Measurements from ENCODE around the gene ABHD10.
A peak's percentile ranks its signal among the peaks of the same experiment; 100 is the strongest.

ABHD10 gene

GRCh38 chr3:111954228-111954990, 24.4 kb upstream of the ABHD10 start:
- no peaks in the 10 kb centered on the region for H3K4me1 Mint-ChIP-seq (ENCODE audit: low read depth)
- H3K27ac Mint-ChIP-seq = no peak overlapping the region
- no peaks in the 10 kb centered on the region for H3K36me3 Mint-ChIP-seq (ENCODE audit: low read depth)
- no peaks in the 10 kb centered on the region for H3K9me3 Mint-ChIP-seq
- H3K4me3 Mint-ChIP-seq = no peak overlapping the region
- H3K27me3 Mint-ChIP-seq = no peaks in the 10 kb centered on the region

- Mint-ChIP-seq H3K4me3 (no peak overlapping the region), H3K9me3 (no peaks in the 10 kb centered on the region), H3K4me1 (ENCODE audit: low read depth) (no peaks in the 10 kb centered on the region), H3K27me3 (no peaks in the 10 kb centered on the region), H3K36me3 (ENCODE audit: low read depth) (no peaks in the 10 kb centered on the region), H3K27ac (no peak overlapping the region)
Measured at GRCh38 chr3:111955876-111956275, 22.9 kb upstream of the ABHD10 start.

GRCh38 chr3:111956449-111956848, 22.4 kb upstream of the ABHD10 start:
- Mint-ChIP-seq H3K36me3 (ENCODE audit: low read depth) (no peaks in the 10 kb centered on the region), H3K27me3 (no peaks in the 10 kb centered on the region), H3K27ac (no peak overlapping the region), H3K4me3 (no peak overlapping the region), H3K9me3 (no peaks in the 10 kb centered on the region), H3K4me1 (ENCODE audit: low read depth) (no peaks in the 10 kb centered on the region)

- Mint-ChIP-seq H3K9me3 (no peaks in the 10 kb centered on the region), H3K27me3 (no peaks in the 10 kb centered on the region), H3K27ac (no peak overlapping the region), H3K4me1 (ENCODE audit: low read depth) (no peaks in the 10 kb centered on the region), H3K4me3 (no peak overlapping the region), H3K36me3 (ENCODE audit: low read depth) (no peaks in the 10 kb centered on the region)
Measured at GRCh38 chr3:111956995-111957734, 21.7 kb upstream of the ABHD10 start.

- no peak overlapping the region for H3K4me3 Mint-ChIP-seq
Measured at GRCh38 chr3:111961461-111962164, 17.2 kb upstream of the ABHD10 start.

GRCh38 chr3:111963424-111963823, 15.4 kb upstream of the ABHD10 start:
- Mint-ChIP-seq H3K4me1 (ENCODE audit: low read depth) (peaks cover 25% of the 10 kb centered on the region), H3K27ac (no peak overlapping the region), H3K9me3 (no peaks in the 10 kb centered on the region), H3K27me3 (no peaks in the 10 kb centered on the region), H3K36me3 (ENCODE audit: low read depth) (no peaks in the 10 kb centered on the region), H3K4me3 (no peak overlapping the region)

More at GRCh38 chr3:111961461-111962164, 17.2 kb upstream of the ABHD10 start:
- no peaks in the 10 kb centered on the region for H3K9me3 Mint-ChIP-seq
- no peaks in the 10 kb centered on the region for H3K36me3 Mint-ChIP-seq (ENCODE audit: low read depth)
- H3K4me1 Mint-ChIP-seq (ENCODE audit: low read depth) = peaks cover 16% of the 10 kb centered on the region
- no peaks in the 10 kb centered on the region for H3K27me3 Mint-ChIP-seq
- H3K27ac Mint-ChIP-seq = no peak overlapping the region

GRCh38 chr3:111965484-111965883, 13.3 kb upstream of the ABHD10 start:
- Mint-ChIP-seq H3K4me3 (no peak overlapping the region), H3K4me1 (ENCODE audit: low read depth) (peaks cover 25% of the 10 kb centered on the region), H3K36me3 (ENCODE audit: low read depth) (no peaks in the 10 kb centered on the region), H3K27me3 (no peaks in the 10 kb centered on the region), H3K9me3 (no peaks in the 10 kb centered on the region), H3K27ac (no peak overlapping the region)

- Mint-ChIP-seq H3K4me3 (no peak overlapping the region), H3K36me3 (ENCODE audit: low read depth) (no peaks in the 10 kb centered on the region), H3K27me3 (no peaks in the 10 kb centered on the region), H3K9me3 (no peaks in the 10 kb centered on the region), H3K4me1 (ENCODE audit: low read depth) (peaks cover 25% of the 10 kb centered on the region), H3K27ac (peak overlapping the region; percentile 7)
Measured at GRCh38 chr3:111967068-111967467, 11.8 kb upstream of the ABHD10 start.

GRCh38 chr3:111967651-111968274, 11.1 kb upstream of the ABHD10 start:
- H3K9me3 Mint-ChIP-seq = no peaks in the 10 kb centered on the region
- H3K27me3 Mint-ChIP-seq = no peaks in the 10 kb centered on the region
- no peaks in the 10 kb centered on the region for H3K36me3 Mint-ChIP-seq (ENCODE audit: low read depth)
- no peak overlapping the region for H3K27ac Mint-ChIP-seq
- H3K4me1 Mint-ChIP-seq (ENCODE audit: low read depth) = peaks cover 25% of the 10 kb centered on the region
- peak overlapping the region; percentile 4 for H3K4me3 Mint-ChIP-seq

GRCh38 chr3:111968319-111969054, 10.3 kb upstream of the ABHD10 start:
- no peaks in the 10 kb centered on the region for H3K27me3 Mint-ChIP-seq
- H3K9me3 Mint-ChIP-seq = no peaks in the 10 kb centered on the region
- H3K4me3 Mint-ChIP-seq = no peak overlapping the region
- no peak overlapping the region for H3K27ac Mint-ChIP-seq
- H3K36me3 Mint-ChIP-seq (ENCODE audit: low read depth) = no peaks in the 10 kb centered on the region
- H3K4me1 Mint-ChIP-seq (ENCODE audit: low read depth) = peaks cover 19% of the 10 kb centered on the region

GRCh38 chr3:111970376-111970775, 8.4 kb upstream of the ABHD10 start:
- Mint-ChIP-seq H3K4me1 (ENCODE audit: low read depth) (peaks cover 13% of the 10 kb centered on the region), H3K27me3 (no peaks in the 10 kb centered on the region)

GRCh38 chr3:111971533-111972130, 7.2 kb upstream of the ABHD10 start:
- Mint-ChIP-seq H3K36me3 (ENCODE audit: low read depth) (no peaks in the 10 kb centered on the region), H3K27me3 (no peaks in the 10 kb centered on the region), H3K4me3 (no peak overlapping the region), H3K4me1 (ENCODE audit: low read depth) (peaks cover 9% of the 10 kb centered on the region), H3K9me3 (no peaks in the 10 kb centered on the region), H3K27ac (no peak overlapping the region)

More at GRCh38 chr3:111970376-111970775, 8.4 kb upstream of the ABHD10 start:
- Mint-ChIP-seq H3K27ac (no peak overlapping the region), H3K4me3 (no peak overlapping the region), H3K9me3 (no peaks in the 10 kb centered on the region), H3K36me3 (ENCODE audit: low read depth) (no peaks in the 10 kb centered on the region)

GRCh38 chr3:111972891-111973290, 5.9 kb upstream of the ABHD10 start:
- Mint-ChIP-seq H3K4me3 (no peak overlapping the region), H3K4me1 (ENCODE audit: low read depth) (no peaks in the 10 kb centered on the region), H3K27me3 (no peaks in the 10 kb centered on the region), H3K36me3 (ENCODE audit: low read depth) (no peaks in the 10 kb centered on the region), H3K27ac (peak overlapping the region; percentile 18), H3K9me3 (no peaks in the 10 kb centered on the region)

- Mint-ChIP-seq H3K9me3 (no peaks in the 10 kb centered on the region), H3K27ac (no peak overlapping the region), H3K4me3 (no peak overlapping the region)
Measured at GRCh38 chr3:111975131-111975530, 3.7 kb upstream of the ABHD10 start.

More at GRCh38 chr3:111975131-111975530, 3.7 kb upstream of the ABHD10 start:
- no peaks in the 10 kb centered on the region for H3K27me3 Mint-ChIP-seq
- H3K4me1 Mint-ChIP-seq (ENCODE audit: low read depth) = peaks cover 13% of the 10 kb centered on the region
- H3K36me3 Mint-ChIP-seq (ENCODE audit: low read depth) = no peaks in the 10 kb centered on the region

Data from stimulated activated naive CD8-positive, alpha-beta T cell treated with anti-CD3 and anti-CD28 coated beads, Interleukin-15, Interleukin-2, amounts not matched to agents 100 ng/mL and 50 ng/mL, for 24 hours (primary cell).